ENCODE results near the gene LCE3E.

The LCE3E gene

GRCh38 chr1:152566681-152567080, at the start of gene LCE3E:
TSS of gene LCE3E (minus strand) at chr1:152566780. CDS start at chr1:152566208, 572 bp downstream.
- no peak for TF ChIP-seq CTCF (IDR thresholded peaks at IDR 0.05; ENCODE audit: low read depth, low read length)
- Histone ChIP-seq H3K9me3 (ENCODE audit: severe bottlenecking) (no peaks in the 10 kb centered on the region), H3K27me3 (ENCODE audit: insufficient read depth, low read depth, severe bottlenecking) (peaks cover 98% of the 10 kb centered on the region), H3K36me3 (no peaks in the 10 kb centered on the region), H3K4me3 (ENCODE audit: low read depth, low read length) (no peak within 1 kb of the TSS), H3K27ac (no peak within 1 kb of the TSS)
- no peak for DNase-seq

GRCh38 chr1:152613511-152613910, 46.9 kb upstream of the LCE3E start, which contains the start of gene LCE3B:
TSS of gene LCE3B (plus strand) at chr1:152613811. CDS start at chr1:152613811, 0 bp downstream.
- Histone ChIP-seq H3K36me3 (no peaks in the 10 kb centered on the region), H3K9me3 (ENCODE audit: severe bottlenecking) (peaks cover 9% of the 10 kb centered on the region), H3K27ac (no peak within 1 kb of the TSS), H3K4me3 (ENCODE audit: low read depth, low read length) (no peak within 1 kb of the TSS), H3K27me3 (ENCODE audit: insufficient read depth, low read depth, severe bottlenecking) (no peaks in the 10 kb centered on the region)
- no peak for TF ChIP-seq CTCF (IDR thresholded peaks at IDR 0.05; ENCODE audit: low read depth, low read length)
- DNase-seq: no peak

- no peak for DNase-seq
- Histone ChIP-seq H3K27ac (no peak within 1 kb of the TSS), H3K36me3 (no peaks in the 10 kb centered on the region), H3K9me3 (ENCODE audit: severe bottlenecking) (no peaks in the 10 kb centered on the region), H3K27me3 (ENCODE audit: insufficient read depth, low read depth, severe bottlenecking) (no peaks in the 10 kb centered on the region), H3K4me3 (ENCODE audit: low read depth, low read length) (no peak within 1 kb of the TSS)
- TF ChIP-seq CTCF (IDR thresholded peaks at IDR 0.05; ENCODE audit: low read depth, low read length): no peak
Measured at GRCh38 chr1:152599934-152600333, 33.4 kb upstream of the LCE3E start, which contains the start of gene LCE3C. TSS of gene LCE3C (plus strand) at chr1:152600234. CDS start at chr1:152600732, 498 bp downstream.

GRCh38 chr1:152596986-152597385, 30.4 kb upstream of the LCE3E start:
- Histone ChIP-seq H3K4me3 (ENCODE audit: low read depth, low read length) (no peak overlapping the region), H3K36me3 (no peaks in the 10 kb centered on the region), H3K27ac (no peak overlapping the region), H3K27me3 (ENCODE audit: insufficient read depth, low read depth, severe bottlenecking) (no peaks in the 10 kb centered on the region), H3K9me3 (ENCODE audit: severe bottlenecking) (no peaks in the 10 kb centered on the region)
- no peak for DNase-seq
- TF ChIP-seq CTCF (IDR thresholded peaks at IDR 0.05; ENCODE audit: low read depth, low read length): no peak

GRCh38 chr1:152585586-152585985, 19.0 kb upstream of the LCE3E start:
- peaks cover 22% of the 10 kb centered on the region for H3K27me3 ChIP-seq (ENCODE audit: insufficient read depth, low read depth, severe bottlenecking)
- TF ChIP-seq CTCF (IDR thresholded peaks at IDR 0.05; ENCODE audit: low read depth, low read length): no peak
- no peaks in the 10 kb centered on the region for H3K9me3 ChIP-seq (ENCODE audit: severe bottlenecking)
- no peak overlapping the region for H3K4me3 ChIP-seq (ENCODE audit: low read depth, low read length)
- no peak for DNase-seq
- no peak overlapping the region for H3K27ac ChIP-seq
- no peaks in the 10 kb centered on the region for H3K36me3 ChIP-seq

GRCh38 chr1:152582647-152583046, 16.1 kb upstream of the LCE3E start:
- no peak for TF ChIP-seq CTCF (IDR thresholded peaks at IDR 0.05; ENCODE audit: low read depth, low read length)
- Histone ChIP-seq H3K9me3 (ENCODE audit: severe bottlenecking) (no peaks in the 10 kb centered on the region), H3K27me3 (ENCODE audit: insufficient read depth, low read depth, severe bottlenecking) (peaks cover 50% of the 10 kb centered on the region), H3K27ac (no peak overlapping the region), H3K36me3 (no peaks in the 10 kb centered on the region), H3K4me3 (ENCODE audit: low read depth, low read length) (no peak overlapping the region)
- DNase-seq: no peak

All from WERI-Rb-1 (cell line).